Stromal cell of bone marrow (primary cell): Measurements from ENCODE around the gene MPST.

Experiments used
- DNase-seq: peaks from one replicate; pipeline ENCODE4 v3.0.0-alpha.2; 2012; ENCODE audit warnings: low read depth

Gene MPST

GRCh38 chr22:37044634-37045625 lies 25.4 kb downstream of the MPST start:
- no peak for DNase-seq

- DNase-seq, result no peak
Observed at GRCh38 chr22:37045958-37046357, 26.4 kb downstream of the MPST start.

DNA sequence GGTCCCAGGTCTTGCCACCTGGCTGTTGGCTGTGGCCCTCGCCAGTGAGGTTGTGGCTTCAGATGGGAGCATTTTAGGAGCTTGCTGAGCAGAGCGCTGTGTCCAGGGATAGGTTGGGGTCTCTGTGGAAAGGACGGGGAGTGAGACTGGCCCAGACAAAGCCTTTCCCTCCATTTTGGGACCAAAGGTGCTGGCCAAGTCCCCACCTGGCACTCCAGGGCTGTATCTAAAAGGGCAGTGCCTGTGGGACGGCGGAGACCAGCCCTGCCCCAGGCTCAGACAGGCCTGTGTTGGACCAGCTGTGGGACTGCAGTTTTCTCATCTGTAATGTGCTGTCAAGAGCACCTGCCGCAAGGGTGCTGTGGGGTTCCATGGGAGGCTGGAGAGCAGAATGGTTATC lies 27.0 kb downstream of the MPST start:
- no peak for DNase-seq

- no peak for DNase-seq
Observed at GRCh38 chr22:37047006-37047405, 27.5 kb downstream of the MPST start.

GRCh38 chr22:37048133-37048532 lies 28.6 kb downstream of the MPST start:
- no peak for DNase-seq

GRCh38 chr22:37049224-37049623 lies 29.7 kb downstream of the MPST start:
- DNase-seq, result no peak

GRCh38 chr22:37050913-37051312 lies 31.4 kb downstream of the MPST start:
- no peak for DNase-seq

GRCh38 chr22:37051391-37052385 lies 32.1 kb downstream of the MPST start, which contains the start of gene KCTD17:
KCTD17 (plus strand) TSS chr22:37051742; CDS start chr22:37051761, 19 bp downstream.
- peak; percentile 49 for DNase-seq

GRCh38 chr22:37052386-37053309 lies 33.1 kb downstream of the MPST start:
- DNase-seq, result no peak

DNA sequence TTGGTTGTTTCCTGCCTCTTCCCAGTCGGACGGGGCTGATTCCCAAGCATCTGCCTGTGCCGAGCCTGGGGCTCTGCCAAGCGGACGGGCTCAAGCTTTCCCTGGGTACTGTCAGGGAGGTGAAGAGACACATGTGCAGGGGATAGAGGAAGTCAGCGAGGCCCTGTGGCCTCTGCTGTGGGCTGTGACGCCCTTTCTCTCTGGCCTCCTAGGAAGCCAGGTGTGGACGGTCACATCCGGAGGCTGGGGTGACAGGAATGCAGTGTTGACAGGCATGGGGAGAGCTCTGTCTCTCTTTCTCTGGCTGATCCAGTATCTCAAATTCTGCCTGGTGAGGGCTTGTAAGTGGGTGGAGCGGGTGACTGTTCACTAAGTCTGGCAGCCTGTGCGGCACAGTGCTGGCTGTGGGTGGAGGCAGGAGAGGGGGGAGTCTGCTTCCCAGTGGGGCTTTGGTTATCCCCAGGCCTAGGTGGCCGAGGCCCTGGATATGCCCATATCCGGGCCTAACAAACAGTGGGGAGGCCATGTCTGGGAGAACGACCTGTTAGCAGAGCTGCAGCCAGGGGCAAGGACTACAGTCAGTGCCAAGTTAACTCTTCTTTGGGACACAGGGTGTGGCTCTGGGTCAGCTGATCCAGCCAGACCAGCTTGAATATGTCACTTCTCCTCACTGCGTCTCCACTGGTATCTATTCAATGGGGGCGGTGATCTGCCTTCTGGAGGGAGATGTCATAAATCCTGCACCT lies 33.9 kb downstream of the MPST start:
- no peak for DNase-seq

GRCh38 chr22:37054056-37054395 lies 34.5 kb downstream of the MPST start:
- DNase-seq, result no peak

DNA sequence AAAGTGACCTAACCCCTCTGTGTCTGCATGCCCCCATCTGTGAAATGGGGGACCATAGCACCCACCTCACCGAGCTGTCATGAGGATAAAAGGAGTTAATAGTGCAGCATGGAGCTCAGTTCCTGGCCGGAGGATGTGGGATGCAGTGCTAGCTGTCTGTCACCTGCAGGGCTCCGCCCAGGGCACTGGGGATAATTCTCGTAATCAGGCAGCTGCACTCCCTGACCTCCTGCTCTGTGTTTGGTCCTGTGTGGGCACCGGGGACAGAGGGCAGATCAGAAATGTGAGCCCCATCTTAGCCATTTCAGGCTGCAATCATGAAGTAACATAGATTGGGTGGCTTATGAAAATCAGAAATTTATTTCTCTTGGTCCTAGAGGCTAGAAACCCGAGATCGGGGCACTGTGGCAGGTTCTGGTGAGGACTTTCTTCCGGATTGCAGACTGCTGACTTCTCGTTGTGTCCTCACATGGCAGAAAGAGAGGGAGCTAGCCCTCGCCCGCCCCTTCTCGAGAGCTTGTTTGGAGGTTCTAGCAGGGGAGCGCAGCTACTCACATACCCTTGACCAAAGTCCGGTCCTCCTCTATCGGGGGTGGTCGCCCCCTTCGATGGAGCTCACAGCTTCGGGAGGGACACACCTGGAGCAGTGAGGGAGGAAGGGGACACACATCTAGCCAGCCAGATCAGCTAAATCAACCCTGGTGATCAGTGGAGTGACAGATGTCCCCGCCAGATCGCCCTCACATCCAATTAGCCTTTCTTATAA lies 35.2 kb downstream of the MPST start:
- no peak for DNase-seq

GRCh38 chr22:37056246-37056645 lies 36.7 kb downstream of the MPST start:
- DNase-seq, result no peak

GRCh38 chr22:37057226-37057625 lies 37.7 kb downstream of the MPST start:
- no peak for DNase-seq

DNA sequence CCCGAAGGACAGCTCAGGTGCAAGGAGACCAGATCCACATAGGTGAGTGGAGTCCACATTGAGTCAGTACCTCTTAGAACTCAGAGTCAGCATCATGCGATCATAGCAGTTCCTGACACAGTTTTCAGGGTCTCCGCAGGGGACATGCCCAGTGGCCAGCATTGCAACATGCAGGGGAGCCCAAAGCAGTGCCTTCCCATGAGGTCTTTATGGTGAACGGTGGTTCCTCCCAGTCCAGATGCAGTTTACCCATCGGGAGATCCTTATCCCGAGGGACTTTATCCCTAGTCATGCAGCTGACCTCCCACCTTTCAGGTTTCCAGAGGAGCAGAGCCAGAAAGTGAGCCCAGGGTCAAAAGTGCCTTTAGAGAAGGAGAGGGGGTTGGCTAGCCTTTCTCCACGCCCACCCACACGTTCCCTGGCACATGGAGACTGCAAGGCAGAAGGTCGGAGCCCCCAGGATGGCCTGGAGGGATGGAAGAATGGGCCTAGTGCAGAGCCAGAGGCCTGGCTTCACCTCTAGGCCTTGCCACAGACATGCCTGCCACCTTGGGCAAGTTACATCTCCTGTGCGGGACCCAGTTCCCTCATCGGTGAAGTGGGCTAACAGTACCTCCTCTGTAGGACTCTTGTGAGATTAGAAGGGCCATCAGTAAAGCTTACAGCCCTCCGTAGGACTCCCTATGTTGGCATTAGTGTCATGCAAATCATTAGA lies 38.4 kb downstream of the MPST start:
- DNase-seq, result no peak

DNA sequence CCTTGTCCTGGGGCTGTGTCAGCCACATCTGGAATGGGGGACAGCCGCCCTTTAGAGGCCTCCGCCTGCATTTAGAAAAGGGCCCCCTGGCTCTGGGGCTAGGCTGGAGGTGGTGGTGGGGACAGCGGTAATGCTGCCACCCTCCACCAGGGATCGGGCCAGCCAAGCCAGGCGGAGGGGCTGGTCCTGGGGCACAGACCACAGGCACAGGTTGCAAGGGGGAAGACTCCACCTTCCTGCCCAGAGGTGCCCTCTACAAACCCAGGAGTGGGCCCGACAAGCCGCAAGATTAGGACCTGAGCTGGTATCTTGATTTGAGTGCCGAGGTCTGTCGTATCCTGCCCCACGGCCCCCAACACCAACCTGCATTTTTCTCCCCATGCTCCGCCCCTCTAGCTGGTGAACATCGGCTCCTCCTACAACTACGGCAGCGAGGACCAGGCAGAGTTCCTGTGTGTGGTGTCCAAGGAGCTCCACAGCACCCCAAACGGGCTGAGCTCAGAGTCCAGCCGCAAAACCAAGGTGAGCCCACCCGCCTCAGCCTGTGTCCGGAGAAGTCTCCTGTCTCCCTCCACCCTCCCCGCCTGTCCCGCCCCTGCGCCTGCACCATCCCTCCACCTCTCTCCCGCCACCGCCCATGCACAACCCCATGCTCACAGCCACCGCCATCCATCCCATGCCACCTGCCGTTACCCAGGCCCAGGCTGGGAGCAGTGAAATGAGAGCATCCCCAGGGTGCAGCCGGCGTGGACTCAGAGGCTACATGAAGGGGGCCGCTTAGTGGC lies 39.6 kb downstream of the MPST start:
- DNase-seq, result no peak

- no peak for DNase-seq
Observed at GRCh38 chr22:37059876-37060449, 40.4 kb downstream of the MPST start.
